GM23338 (cell line): ENCODE measurements around the gene SLC3A2. TPM values are rescaled to one million over a fixed set of nuclear protein-coding genes. Genes with fewer than 3 reads are reported as not detected.

ENCODE experiments used
- ATAC-seq: fragments of 200-7000 bp; cut with Tn5 transposase; 3 replicates; pipeline ENCODE4 v1.9.1; 2020
- DNase-seq: peaks from one replicate; pipeline ENCODE4 v3.0.0-alpha.2; 2015; ENCODE audit warnings: low spot score
- H2AFZ ChIP-seq: fragments of 200-600 bp; sonication (generic); 2 replicates; pipeline ENCODE4 v1.8.0; 2016; ENCODE audit warnings: antibody characterized with exemption, mild to moderate bottlenecking, moderate library complexity
- H3F3A ChIP-seq: fragments of 200-600 bp; sonication (generic); replicated peaks from 2 replicates; pipeline ENCODE4 v1.8.0; 2017; ENCODE audit warnings: antibody characterized with exemption, mixed run types, low read depth
- H3K27ac ChIP-seq: fragments of 200-600 bp; sonication (generic); 2 replicates; pipeline ENCODE4 v1.6.1; 2016; ENCODE audit warnings: low read depth
- H3K27me3 ChIP-seq: fragments of 200-600 bp; sonication (generic); 2 replicates; pipeline ENCODE4 v1.8.0; 2016; ENCODE audit warnings: mild to moderate bottlenecking, mixed run types, moderate library complexity; ENCODE audit not compliant: insufficient read depth
- H3K36me3 ChIP-seq: fragments of 200-600 bp; sonication (generic); 2 replicates; pipeline ENCODE4 v1.8.0; 2016; ENCODE audit warnings: mild to moderate bottlenecking; ENCODE audit not compliant: insufficient read depth
- H3K4me1 ChIP-seq: fragments of 200-600 bp; sonication (generic); 2 replicates; pipeline ENCODE4 v1.8.0; 2016; ENCODE audit warnings: mild to moderate bottlenecking, moderate library complexity; ENCODE audit not compliant: insufficient read depth
- H3K4me2 ChIP-seq: fragments of 200-600 bp; sonication (generic); 2 replicates; pipeline ENCODE4 v1.7.1; 2017; ENCODE audit warnings: mixed run types
- H3K4me3 ChIP-seq: fragments of 200-600 bp; sonication (generic); 2 replicates; pipeline ENCODE4 v1.6.1; 2016; ENCODE audit warnings: mixed run types
- H3K79me2 ChIP-seq: fragments of 200-600 bp; sonication (generic); replicated peaks from 2 replicates; pipeline ENCODE4 v1.8.0; 2017; ENCODE audit warnings: mild to moderate bottlenecking; ENCODE audit not compliant: insufficient read depth
- H3K9me2 ChIP-seq: fragments of 200-600 bp; sonication (generic); 2 replicates; pipeline ENCODE4 v1.8.0; 2017; ENCODE audit not compliant: insufficient read depth
- H4K20me1 ChIP-seq: fragments of 200-600 bp; sonication (generic); replicated peaks from 2 replicates; pipeline ENCODE4 v1.8.0; 2017; ENCODE audit warnings: mild to moderate bottlenecking; ENCODE audit not compliant: insufficient read depth
- H3K27ac Mint-ChIP-seq: 2 replicates; pipeline ENCODE4 v1.8.0; 2020; ENCODE audit warnings: inconsistent platforms, mild to moderate bottlenecking, moderate library complexity, mixed read lengths
- H3K27me3 Mint-ChIP-seq: 3 replicates; pipeline ENCODE4 v1.8.0; 2022; ENCODE audit warnings: low read depth, mild to moderate bottlenecking, moderate library complexity, mixed read lengths, inconsistent platforms; ENCODE audit not compliant: insufficient read depth, poor library complexity
- H3K36me3 Mint-ChIP-seq: 3 replicates; pipeline ENCODE4 v1.8.0; 2021; ENCODE audit warnings: low read depth, mild to moderate bottlenecking, inconsistent platforms, moderate library complexity, mixed read lengths
- H3K4me1 Mint-ChIP-seq: 3 replicates; pipeline ENCODE4 v1.8.0; 2020; ENCODE audit warnings: mild to moderate bottlenecking, inconsistent platforms, mixed read lengths
- H3K4me3 Mint-ChIP-seq: 3 replicates; pipeline ENCODE4 v1.8.0; 2021; ENCODE audit warnings: moderate library complexity, mild to moderate bottlenecking, inconsistent platforms, mixed read lengths
- H3K9me3 Mint-ChIP-seq: 3 replicates; pipeline ENCODE4 v1.8.0; 2020; ENCODE audit warnings: moderate library complexity, mild to moderate bottlenecking, inconsistent platforms, mixed read lengths
- CREB1 ChIP-seq: fragments of 250-450 bp; sonication (Bioruptor Pico); IDR thresholded peaks from 2 replicates; pipeline ENCODE4 v1.5.0; 2020; ENCODE audit warnings: low read depth, mild to moderate bottlenecking, moderate library complexity
- CTCF ChIP-seq, 2 experiments: fragments of 200-600 bp in 1 of 2; sonication (generic) in 1 of 2; conservative IDR thresholded peaks; 2 replicates each; pipeline versions ENCODE4 v1.5.1 to v1.6.1; 2016 to 2017; ENCODE audit warnings: antibody characterized with exemption in 2 of 2, low read depth in 2 of 2, mild to moderate bottlenecking in 2 of 2, moderate library complexity in 1 of 2
- ETS1 ChIP-seq: IDR thresholded peaks from 2 replicates; pipeline ENCODE4 v1.6.1; 2016; ENCODE audit warnings: antibody characterized with exemption
- EZH2 ChIP-seq: fragments of 200-600 bp; sonication (generic); IDR thresholded peaks from one replicate; pipeline ENCODE4 v1.8.0; 2017; ENCODE audit warnings: antibody characterized with exemption, mild to moderate bottlenecking, low read depth; ENCODE audit not compliant: unreplicated experiment
- EZH2phosphoT487 ChIP-seq: fragments of 200-600 bp; sonication (generic); IDR thresholded peaks from one replicate; pipeline ENCODE4 v1.8.1; 2018; ENCODE audit warnings: antibody characterized with exemption; ENCODE audit not compliant: unreplicated experiment
- JUNB ChIP-seq: IDR thresholded peaks from one replicate; pipeline ENCODE4 v1.6.1; 2016; ENCODE audit warnings: antibody characterized with exemption; ENCODE audit not compliant: unreplicated experiment
- NANOG ChIP-seq: IDR thresholded peaks from 2 replicates; pipeline ENCODE4 v1.6.1; 2016; ENCODE audit warnings: antibody characterized with exemption, borderline replicate concordance
- POLR2AphosphoS5 ChIP-seq: IDR thresholded peaks from 2 replicates; pipeline ENCODE4 v1.6.1; 2016; ENCODE audit warnings: antibody characterized with exemption, low read depth
- REST ChIP-seq: IDR thresholded peaks from one replicate; pipeline ENCODE4 v1.6.1; 2018; ENCODE audit warnings: antibody characterized with exemption; ENCODE audit not compliant: unreplicated experiment
- STAT1 ChIP-seq: IDR thresholded peaks from one replicate; pipeline ENCODE4 v1.6.1; 2016; ENCODE audit warnings: antibody characterized with exemption; ENCODE audit not compliant: unreplicated experiment
- ZNF114 ChIP-seq: fragments of 250-450 bp; sonication (Bioruptor Pico); IDR thresholded peaks from 2 replicates; pipeline ENCODE4 v1.5.0; 2020; ENCODE audit warnings: mild to moderate bottlenecking, moderate library complexity
- ZNF331 ChIP-seq: fragments of 250-450 bp; sonication (Bioruptor Pico); IDR thresholded peaks from 2 replicates; pipeline ENCODE4 v1.5.0; 2020; ENCODE audit warnings: low read depth, mild to moderate bottlenecking, moderate library complexity
- ZNF462 ChIP-seq: fragments of 250-450 bp; sonication (Bioruptor Pico); IDR thresholded peaks from 2 replicates; pipeline ENCODE4 v1.5.0; 2020; ENCODE audit warnings: mild to moderate bottlenecking, moderate library complexity
- polyA plus RNA-seq: library from polyadenylated mRNA; unstranded; fragments of >200 nt; fragmentation: Nextera tagmentation; extraction: Ambion mirVana; gene quantifications from 2 replicates; pipeline ENCODE4 v1.2.1, GENCODE V29; 2016
- total RNA-seq: library from RNA; depleted of rRNA; stranded (reverse); fragments of >200 nt; shearing (Covaris generic); gene quantifications from 2 replicates; pipeline ENCODE4 v1.2.3, GENCODE V29; 2014

Gene SLC3A2
- total and polyA plus RNA-seq, 2 experiments from 2014 or later: 240 to 425 TPM

GRCh38 chr11:62934496-62934785, 53.7 kb downstream of the SLC3A2 start:
- no peaks in the 10 kb centered on the region for H3K9me2 ChIP-seq
- peaks cover 13% of the 10 kb centered on the region for H3K9me3 Mint-ChIP-seq
- H3K36me3 ChIP-seq: no peaks in the 10 kb centered on the region
- H2AFZ ChIP-seq: no peak overlapping the region
- H3K4me3 Mint-ChIP-seq: no peak overlapping the region
- H3K4me2 ChIP-seq: no peak overlapping the region
- H4K20me1 ChIP-seq: no peaks in the 10 kb centered on the region
- DNase-seq (peak; percentile 57), ATAC-seq (peak; percentile 54)
- H3K4me3 ChIP-seq: no peak overlapping the region
- peaks cover 7% of the 10 kb centered on the region; the same call in 1 of the 3 replicates for H3K36me3 Mint-ChIP-seq
- no peak for TF ChIP-seq ZNF114 (CRISPR knock-in tag)
- no peak for TF ChIP-seq EZH2
- no peak for TF ChIP-seq CREB1 (CRISPR knock-in tag)
- no peak for TF ChIP-seq REST
- no peak for TF ChIP-seq ZNF331 (CRISPR knock-in tag)
- TF ChIP-seq EZH2phosphoT487: no peak
- TF ChIP-seq STAT1: no peak
- no peak for TF ChIP-seq POLR2AphosphoS5
- TF ChIP-seq NANOG: no peak
- no peak for TF ChIP-seq ZNF462
- no peak for TF ChIP-seq ETS1
- TF ChIP-seq CTCF (conservative IDR thresholded peaks at IDR 0.05; ENCODE audit: low read depth in 2 of 2): no peak
- no peak for TF ChIP-seq JUNB
- H3F3A ChIP-seq: no peaks in the 10 kb centered on the region
- peaks cover 23% of the 10 kb centered on the region for H3K4me1 Mint-ChIP-seq
- H3K27ac ChIP-seq: no peak overlapping the region
- H3K27ac Mint-ChIP-seq: no peak overlapping the region
- H3K79me2 ChIP-seq: no peaks in the 10 kb centered on the region
- H3K4me1 ChIP-seq: peaks cover 9% of the 10 kb centered on the region
- H3K27me3 ChIP-seq: peaks cover 12% of the 10 kb centered on the region
- peaks cover 20% of the 10 kb centered on the region for H3K27me3 Mint-ChIP-seq
